AG09319 (cell line): Measurements from ENCODE around the gene FILIP1.
"Not testable (repeated sequence)": the region's sequence is repeated elsewhere in the genome, so short reads cannot be mapped to it uniquely, and the experiment has no call there.

Experiments used
- DNase-seq: peaks from one replicate; pipeline ENCODE4 v3.0.0-alpha.2; 2010; ENCODE audit warnings: low read depth; ENCODE audit errors: extremely low read depth
- TF ChIP-seq, protein P1 (sequence below): IDR thresholded peaks from 2 replicates; pipeline ENCODE4 v1.5.1; 2011; ENCODE audit warnings: low read depth, mild to moderate bottlenecking, inconsistent platforms, low read length, moderate library complexity

The FILIP1 gene

GRCh38 chr6:75438013-75438431 lies 55.6 kb downstream of the FILIP1 start:
- TF ChIP-seq, protein P1, sequence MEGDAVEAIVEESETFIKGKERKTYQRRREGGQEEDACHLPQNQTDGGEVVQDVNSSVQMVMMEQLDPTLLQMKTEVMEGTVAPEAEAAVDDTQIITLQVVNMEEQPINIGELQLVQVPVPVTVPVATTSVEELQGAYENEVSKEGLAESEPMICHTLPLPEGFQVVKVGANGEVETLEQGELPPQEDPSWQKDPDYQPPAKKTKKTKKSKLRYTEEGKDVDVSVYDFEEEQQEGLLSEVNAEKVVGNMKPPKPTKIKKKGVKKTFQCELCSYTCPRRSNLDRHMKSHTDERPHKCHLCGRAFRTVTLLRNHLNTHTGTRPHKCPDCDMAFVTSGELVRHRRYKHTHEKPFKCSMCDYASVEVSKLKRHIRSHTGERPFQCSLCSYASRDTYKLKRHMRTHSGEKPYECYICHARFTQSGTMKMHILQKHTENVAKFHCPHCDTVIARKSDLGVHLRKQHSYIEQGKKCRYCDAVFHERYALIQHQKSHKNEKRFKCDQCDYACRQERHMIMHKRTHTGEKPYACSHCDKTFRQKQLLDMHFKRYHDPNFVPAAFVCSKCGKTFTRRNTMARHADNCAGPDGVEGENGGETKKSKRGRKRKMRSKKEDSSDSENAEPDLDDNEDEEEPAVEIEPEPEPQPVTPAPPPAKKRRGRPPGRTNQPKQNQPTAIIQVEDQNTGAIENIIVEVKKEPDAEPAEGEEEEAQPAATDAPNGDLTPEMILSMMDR: no peak

GRCh38 chr6:75437421-75437891 lies 56.1 kb downstream of the FILIP1 start:
- DNase-seq: no peak
- TF ChIP-seq, protein P1: no peak

More at GRCh38 chr6:75438013-75438431, 55.6 kb downstream of the FILIP1 start:
- no peak for DNase-seq

DNA sequence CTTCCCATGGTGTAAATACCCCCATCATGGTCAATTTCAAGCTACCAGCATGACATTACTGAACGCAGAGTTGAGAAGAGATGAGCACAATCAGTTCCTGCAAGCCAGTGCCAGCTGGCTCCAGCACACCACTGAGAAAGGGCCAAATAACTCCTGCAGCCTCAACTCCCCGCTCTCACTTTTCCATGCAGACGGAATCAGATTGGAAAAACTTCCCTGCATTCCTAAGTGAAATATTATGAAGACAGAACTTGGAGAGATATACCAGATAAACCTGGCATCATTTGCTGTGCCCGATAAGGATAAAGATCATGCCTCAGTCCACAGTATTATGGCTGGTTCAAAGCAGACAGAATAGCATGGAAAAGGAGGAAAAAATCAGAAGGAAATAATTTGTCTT lies 56.7 kb downstream of the FILIP1 start:
- TF ChIP-seq, protein P1: no peak
- no peak for DNase-seq

DNA sequence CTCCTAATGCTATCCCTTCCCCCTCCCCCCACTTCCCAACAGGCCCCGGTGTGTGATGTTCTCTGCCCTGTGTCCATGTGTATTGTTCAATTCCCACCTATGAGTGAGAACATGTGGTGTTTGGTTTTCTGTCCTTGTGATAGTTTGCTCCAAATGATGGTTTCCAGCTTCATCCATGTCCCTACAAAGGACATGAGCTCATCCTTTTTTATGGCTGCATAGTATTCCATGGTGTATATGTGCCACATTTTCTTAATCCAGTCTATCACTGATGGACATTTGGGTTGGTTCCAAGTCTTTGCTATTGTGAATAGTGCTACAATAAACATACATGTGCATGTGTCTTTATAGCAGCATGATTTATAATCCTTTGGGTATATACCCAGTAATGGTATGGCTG lies 60.8 kb downstream of the FILIP1 start:
- DNase-seq: not testable (repeated sequence)

- DNase-seq: no peak
Measured at GRCh38 chr6:75431379-75431778, 62.2 kb downstream of the FILIP1 start.

GRCh38 chr6:75430631-75431325 lies 62.8 kb downstream of the FILIP1 start:
- DNase-seq: no peak

More at GRCh38 chr6:75431379-75431778, 62.2 kb downstream of the FILIP1 start:
- TF ChIP-seq, protein P1: no peak

GRCh38 chr6:75429061-75429703 lies 64.4 kb downstream of the FILIP1 start:
- DNase-seq: no peak
- TF ChIP-seq, protein P1: no peak

More at GRCh38 chr6:75430631-75431325, 62.8 kb downstream of the FILIP1 start:
- TF ChIP-seq, protein P1: no peak

- TF ChIP-seq, protein P1: no peak
Measured at GRCh38 chr6:75428204-75428603, 65.4 kb downstream of the FILIP1 start.

More at GRCh38 chr6:75428204-75428603, 65.4 kb downstream of the FILIP1 start:
- no peak for DNase-seq
